DMS79 (cell line): ENCODE measurements around the gene GAL3ST2.
"Not testable (repeated sequence)": the region's sequence is repeated elsewhere in the genome, so short reads cannot be mapped to it uniquely, and the experiment has no call there.

Source experiments
- DNase-seq: peaks from one replicate; lab custom pipeline; 2025; lab: John Stamatoyannopoulos, UW

GAL3ST2 gene

GRCh38 chr2:241820625-241821384 lies 44.2 kb downstream of the GAL3ST2 start:
- DNase-seq, result no peak

- no peak for DNase-seq
These were observed 45.0 kb downstream of the GAL3ST2 start for GRCh38 chr2:241821460-241822263.

GRCh38 chr2:241822264-241822623 lies 45.6 kb downstream of the GAL3ST2 start:
- no peak for DNase-seq

- DNase-seq, result not testable (repeated sequence)
These were observed 47.2 kb downstream of the GAL3ST2 start for GRCh38 chr2:241823531-241824437.

DNA sequence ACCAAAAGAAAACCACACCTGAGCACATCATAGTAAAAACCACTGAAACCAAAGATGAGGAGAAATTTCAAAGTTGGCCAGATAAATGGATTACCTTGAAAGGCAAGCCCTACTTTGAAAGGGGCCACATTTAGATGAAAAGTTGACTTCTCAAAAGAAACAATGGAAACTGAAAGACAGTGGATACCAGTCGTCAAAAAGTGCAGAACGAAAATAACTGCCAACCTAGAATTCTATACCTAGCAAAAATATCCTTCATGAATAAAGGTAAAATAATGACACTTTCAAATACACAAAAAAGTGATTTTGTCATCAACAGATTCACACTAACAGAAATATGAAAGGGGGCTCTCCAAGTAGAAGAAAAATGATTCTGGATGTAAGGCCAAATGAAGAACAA lies 50.8 kb downstream of the GAL3ST2 start:
- DNase-seq, result no peak

DNA sequence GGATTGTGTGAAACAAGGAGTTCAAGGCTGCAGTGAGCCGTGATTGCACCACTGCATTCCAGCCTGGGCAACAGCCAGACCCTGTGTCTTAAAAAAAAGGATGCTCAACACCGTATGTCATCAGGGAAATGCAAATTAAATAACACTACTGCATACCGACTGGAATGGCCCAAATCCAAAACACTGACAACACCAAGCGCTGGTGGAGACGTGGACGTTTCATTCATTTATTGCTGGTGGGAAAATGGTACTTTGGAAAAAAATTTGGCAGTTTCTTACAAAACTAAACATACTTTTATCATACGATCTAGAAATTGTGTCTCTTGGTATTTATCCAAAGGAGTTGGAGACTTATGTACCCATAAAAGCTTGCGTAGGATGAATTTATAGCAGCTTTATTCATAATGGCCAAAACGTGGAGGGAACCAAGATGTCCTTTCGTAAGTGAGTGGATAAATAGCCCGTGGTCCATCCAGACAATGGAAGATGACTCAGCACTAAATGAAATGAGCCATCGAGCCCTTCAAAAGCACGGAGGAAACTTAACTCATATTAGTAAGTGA lies 56.6 kb downstream of the GAL3ST2 start:
- no peak for DNase-seq

GRCh38 chr2:241833756-241834526 lies 57.3 kb downstream of the GAL3ST2 start:
- DNase-seq, result not testable (repeated sequence)

DNA sequence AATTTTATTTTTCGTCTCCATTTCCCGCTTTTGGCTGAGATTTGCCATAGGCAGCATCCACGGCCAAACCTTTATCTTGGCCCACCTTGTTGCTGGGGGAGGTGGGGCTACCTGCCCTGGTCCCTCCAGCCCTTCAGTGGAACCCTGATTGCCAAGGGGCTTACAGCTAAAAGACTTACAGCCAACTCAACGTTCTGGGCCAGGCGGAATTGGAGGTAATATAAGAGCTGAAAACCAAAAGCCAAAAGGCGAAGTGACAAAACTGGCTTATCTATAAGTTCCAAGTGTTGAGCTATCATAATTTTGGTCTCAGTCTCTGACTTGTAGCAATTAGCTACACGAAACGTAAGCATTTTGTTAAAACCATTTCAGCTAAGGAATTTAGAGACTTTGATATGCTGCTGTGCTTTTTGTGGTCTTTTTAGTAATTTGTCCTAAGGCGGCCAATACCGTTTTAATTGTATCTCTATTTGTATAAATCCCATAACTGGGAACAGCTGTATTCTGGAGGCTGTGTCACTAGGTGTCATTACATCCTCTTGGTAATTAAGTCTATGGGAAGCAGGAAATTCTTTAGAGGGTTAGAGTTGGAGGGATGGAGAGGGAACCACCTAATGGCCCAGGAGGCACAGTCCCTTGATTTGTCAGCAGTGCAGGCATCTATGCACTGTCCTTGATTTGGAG lies 58.0 kb downstream of the GAL3ST2 start:
- no peak for DNase-seq

DNA sequence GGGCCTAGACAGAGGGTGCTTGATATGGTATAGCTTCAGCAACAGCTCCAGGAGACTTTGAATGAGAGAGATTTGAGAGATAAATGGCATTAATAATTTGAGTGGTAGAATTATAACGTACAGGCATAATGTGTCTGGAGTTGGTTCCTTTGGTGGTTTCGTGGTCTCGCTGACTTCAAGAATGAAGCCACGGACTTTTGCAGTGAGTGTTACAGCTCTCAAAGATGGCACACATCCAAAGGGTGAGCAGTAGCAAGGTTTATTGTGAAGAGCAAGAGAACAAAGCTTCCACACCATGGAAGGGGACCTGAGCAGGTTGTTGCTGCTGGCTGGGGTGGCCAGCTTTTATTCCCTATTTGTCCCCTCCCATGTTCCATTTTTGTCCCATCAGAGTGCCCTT lies 59.0 kb downstream of the GAL3ST2 start:
- no peak for DNase-seq

DNA sequence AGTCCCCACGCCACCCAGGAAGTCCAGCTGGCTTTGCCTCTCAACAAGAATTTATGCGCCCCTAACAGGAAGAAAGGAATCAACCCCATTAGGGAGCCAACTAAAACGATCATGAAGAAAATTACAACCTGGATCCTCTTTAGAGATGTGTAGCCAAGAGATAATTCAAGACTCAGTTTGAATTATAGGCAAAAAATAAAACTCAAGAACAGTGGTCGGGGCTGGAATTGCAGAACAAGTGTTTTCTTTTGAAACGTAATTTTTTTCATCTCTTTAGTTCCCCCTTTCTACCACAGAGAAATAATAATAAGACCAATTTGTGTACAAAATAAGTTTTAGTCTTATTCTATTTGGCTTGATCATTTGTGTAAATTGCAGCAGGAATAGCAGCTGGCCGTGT lies 59.7 kb downstream of the GAL3ST2 start:
- no peak for DNase-seq

DNA sequence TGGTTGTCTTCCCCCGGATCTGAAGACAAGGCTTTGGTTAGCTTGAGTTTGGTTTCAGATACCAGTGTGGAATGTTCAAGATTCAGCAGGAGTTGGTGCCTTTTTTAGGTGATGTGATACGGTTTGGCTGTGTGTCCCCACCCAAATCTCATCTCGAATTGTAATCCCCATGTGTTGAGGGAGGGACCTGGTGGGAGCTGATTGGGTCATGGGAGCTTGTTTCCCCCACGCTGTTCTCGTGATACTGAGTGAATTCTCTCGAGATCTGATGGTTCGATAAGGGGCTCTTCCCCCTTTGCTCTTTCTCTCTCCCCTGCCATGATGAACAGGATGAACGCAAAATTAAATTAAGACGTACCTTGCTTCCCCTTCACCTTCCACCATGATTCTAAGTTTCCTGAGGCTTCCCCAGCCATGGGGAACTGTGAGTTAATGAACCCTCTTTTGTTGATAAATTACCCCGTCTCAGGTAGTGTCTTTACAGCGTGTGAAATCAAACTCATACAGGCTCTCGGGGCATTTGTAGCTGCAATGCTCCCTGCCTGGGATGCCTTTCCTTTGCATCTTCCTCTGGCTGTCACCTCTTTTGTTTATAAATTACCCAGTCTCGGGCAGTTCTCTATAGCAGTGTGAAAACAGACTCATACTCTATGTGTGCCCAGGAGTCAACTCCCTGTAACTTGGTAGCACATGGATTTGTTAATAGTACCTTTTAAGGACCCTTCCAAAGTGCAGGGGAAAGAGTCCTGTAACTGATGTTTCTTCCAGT lies 60.8 kb downstream of the GAL3ST2 start:
- DNase-seq, result no peak

GRCh38 chr2:241841181-241842066 lies 64.8 kb downstream of the GAL3ST2 start:
- DNase-seq, result no peak

DNA sequence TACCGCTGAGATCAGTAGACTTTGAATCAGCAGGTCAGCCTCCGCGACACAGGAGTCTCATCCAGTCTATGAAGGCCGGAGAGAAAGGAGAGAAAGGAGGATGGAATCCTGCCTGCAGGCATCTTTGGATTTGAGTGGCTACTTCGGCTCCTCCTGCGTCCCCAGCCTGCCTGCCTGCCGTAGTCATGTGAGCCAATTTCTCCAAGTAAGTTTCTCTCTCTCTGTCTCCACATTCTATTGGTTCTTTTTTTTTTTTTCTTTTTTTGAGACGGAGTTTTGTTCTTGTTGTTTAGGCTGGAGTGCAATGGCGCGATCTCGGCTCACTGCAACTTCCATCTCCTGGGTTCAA lies 65.4 kb downstream of the GAL3ST2 start:
- DNase-seq, result no peak

GRCh38 chr2:241842620-241843211 lies 66.1 kb downstream of the GAL3ST2 start:
- no peak for DNase-seq

GRCh38 chr2:241843321-241844065 lies 66.9 kb downstream of the GAL3ST2 start:
- DNase-seq, result no peak

GRCh38 chr2:241844066-241844728 lies 67.6 kb downstream of the GAL3ST2 start:
- no peak for DNase-seq

DNA sequence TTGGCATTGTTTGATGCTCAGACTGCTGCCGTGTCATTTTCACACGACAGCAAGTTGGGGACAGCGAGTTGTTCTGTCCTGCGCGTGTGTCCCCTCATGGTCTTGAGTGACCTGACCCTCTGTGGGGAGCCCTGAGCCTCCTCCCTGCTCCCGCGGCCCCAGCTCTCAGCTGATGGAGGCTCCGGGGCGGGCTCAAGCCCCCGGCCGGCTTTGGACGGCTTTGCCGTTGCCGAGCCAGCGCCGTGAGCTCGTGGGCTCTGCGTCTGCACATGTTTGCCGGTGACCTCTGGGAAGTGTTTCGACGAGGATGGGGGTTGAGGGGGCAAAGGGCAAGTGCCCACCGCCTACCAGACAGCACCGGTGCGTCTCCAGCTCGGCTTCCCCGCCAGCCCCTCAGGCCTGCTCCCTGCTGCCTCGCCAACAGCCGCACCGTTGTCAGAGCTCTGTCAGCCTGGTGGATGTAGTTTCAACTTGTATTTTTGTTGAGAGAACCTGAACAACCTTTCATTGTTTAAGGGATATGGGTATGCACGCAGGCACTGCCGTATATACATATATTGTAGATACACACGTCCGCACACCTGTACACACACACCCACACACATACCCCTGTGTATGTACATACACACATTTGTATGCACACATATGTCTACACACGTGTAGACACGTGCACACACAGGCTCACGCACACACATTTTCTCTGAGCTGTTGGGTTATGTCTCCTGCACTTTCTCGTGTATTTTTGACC lies 68.4 kb downstream of the GAL3ST2 start:
- DNase-seq, result no peak
